GM19043 (cell line): ENCODE results near the gene DECR2.
"Not testable (repeated sequence)": the region's sequence is repeated elsewhere in the genome, so short reads cannot be mapped to it uniquely, and the experiment has no call there.

Source experiments
- ATAC-seq: cut with Tn5 transposase; IDR thresholded peaks from one replicate; pipeline ENCODE4 v1.9.1; 2021; ENCODE audit warnings: low read depth; ENCODE audit not compliant: unreplicated experiment

The DECR2 gene

GRCh38 chr16:366476-366875, 35.2 kb upstream of the DECR2 start:
- ATAC-seq = no peak

GRCh38 chr16:367333-367903, 34.3 kb upstream of the DECR2 start:
- no peak for ATAC-seq

GRCh38 chr16:368388-369158, 33.1 kb upstream of the DECR2 start:
- no peak for ATAC-seq

GRCh38 chr16:369275-369865, 32.3 kb upstream of the DECR2 start:
- ATAC-seq = no peak

- ATAC-seq = no peak
These were observed 31.7 kb upstream of the DECR2 start for GRCh38 chr16:369866-370436.

GRCh38 chr16:370443-370842, 31.2 kb upstream of the DECR2 start, which contains the start of gene MRPL28:
TSS of gene MRPL28 (minus strand) at chr16:370538. CDS start at chr16:370218, 320 bp downstream.
- ATAC-seq = peak; percentile 86

- no peak for ATAC-seq
These were observed 30.6 kb upstream of the DECR2 start for GRCh38 chr16:370979-371514.

- ATAC-seq = no peak
These were observed 30.0 kb upstream of the DECR2 start for GRCh38 chr16:371515-372301.

- no peak for ATAC-seq
These were observed 29.2 kb upstream of the DECR2 start for GRCh38 chr16:372302-372983.

- ATAC-seq = no peak
These were observed 28.6 kb upstream of the DECR2 start for GRCh38 chr16:373020-373598.

GRCh38 chr16:373848-374615, 27.7 kb upstream of the DECR2 start:
- no peak for ATAC-seq

GRCh38 chr16:374616-374926, 27.1 kb upstream of the DECR2 start:
- ATAC-seq = no peak

- ATAC-seq = no peak
These were observed 26.5 kb upstream of the DECR2 start for GRCh38 chr16:375212-375611.

- ATAC-seq = no peak
These were observed 25.5 kb upstream of the DECR2 start for GRCh38 chr16:375927-376816.

- no peak for ATAC-seq
These were observed 24.8 kb upstream of the DECR2 start for GRCh38 chr16:376817-377418.

- no peak for ATAC-seq
These were observed 24.2 kb upstream of the DECR2 start for GRCh38 chr16:377419-377951.

- not testable (repeated sequence) for ATAC-seq
These were observed 23.4 kb upstream of the DECR2 start for GRCh38 chr16:378113-378820.
